DOHH2 (cell line): ENCODE measurements around the gene TOP2A.

Experiments
- H3F3A ChIP-seq: fragments of 200-600 bp; sonication (generic), shearing (Covaris generic); 2 replicates; pipeline ENCODE4 v1.6.0; 2016; ENCODE audit warnings: antibody characterized with exemption, mild to moderate bottlenecking; ENCODE audit not compliant: control insufficient read depth, insufficient read depth
- H3K27ac ChIP-seq: fragments of 200-600 bp; sonication (generic); 2 replicates; pipeline ENCODE4 v1.5.1; 2014; ENCODE audit warnings: low read depth, mild to moderate bottlenecking, low read length, moderate library complexity
- H3K27me3 ChIP-seq: fragments of 200-600 bp; sonication (generic); 2 replicates; pipeline ENCODE4 v1.6.1; 2014; ENCODE audit warnings: mild to moderate bottlenecking, low read length, mixed read lengths; ENCODE audit not compliant: control insufficient read depth
- H3K36me3 ChIP-seq: fragments of 200-600 bp; sonication (generic); 2 replicates; pipeline ENCODE4 v1.6.1; 2014; ENCODE audit warnings: mild to moderate bottlenecking, low read length, moderate library complexity, mixed read lengths; ENCODE audit not compliant: control insufficient read depth
- H3K4me1 ChIP-seq: fragments of 200-600 bp; sonication (generic); 2 replicates; pipeline ENCODE4 v1.6.1; 2014; ENCODE audit warnings: mild to moderate bottlenecking, low read length, mixed read lengths; ENCODE audit not compliant: control insufficient read depth
- H3K4me2 ChIP-seq: fragments of 200-600 bp; sonication (generic); 2 replicates; pipeline ENCODE4 v1.6.0; 2014; ENCODE audit warnings: mild to moderate bottlenecking, low read length, moderate library complexity
- H3K4me3 ChIP-seq: fragments of 200-600 bp; sonication (generic); 2 replicates; pipeline ENCODE4 v1.5.1; 2014; ENCODE audit warnings: mild to moderate bottlenecking, low read length, mixed read lengths
- H3K79me2 ChIP-seq: fragments of 200-600 bp; sonication (generic); 2 replicates; pipeline ENCODE4 v1.6.1; 2014; ENCODE audit warnings: mild to moderate bottlenecking, low read length, mixed read lengths; ENCODE audit not compliant: control insufficient read depth
- H3K9me2 ChIP-seq: fragments of 200-600 bp; sonication (generic); replicated peaks from 2 replicates; pipeline ENCODE4 v1.6.1; 2014; ENCODE audit warnings: mild to moderate bottlenecking, low read length, mixed read lengths; ENCODE audit not compliant: control insufficient read depth
- H3K9me3 ChIP-seq: fragments of 200-600 bp; sonication (generic); 2 replicates; pipeline ENCODE4 v1.6.1; 2014; ENCODE audit warnings: antibody characterized with exemption, low read length, mixed read lengths; ENCODE audit not compliant: control insufficient read depth, insufficient read depth
- H4K20me1 ChIP-seq: fragments of 200-600 bp; sonication (generic); 2 replicates; pipeline ENCODE4 v1.6.0; 2014; ENCODE audit warnings: low read depth, mild to moderate bottlenecking, antibody characterized with exemption, low read length, moderate library complexity; ENCODE audit not compliant: control insufficient read depth, insufficient read depth
- EZH2phosphoT487 ChIP-seq: fragments of 200-600 bp; sonication (generic); IDR thresholded peaks from 2 replicates; pipeline ENCODE4 v1.6.1; 2017; ENCODE audit warnings: borderline replicate concordance, mild to moderate bottlenecking, antibody characterized with exemption, low read length, moderate library complexity, mixed read lengths
- TF ChIP-seq, protein P1 (sequence below): fragments of 200-600 bp; sonication (generic); IDR thresholded peaks from one replicate; pipeline ENCODE4 v1.5.1; 2014; ENCODE audit warnings: antibody characterized with exemption, mild to moderate bottlenecking, low read depth, low read length; ENCODE audit not compliant: poor library complexity, severe bottlenecking

TOP2A gene

DNA sequence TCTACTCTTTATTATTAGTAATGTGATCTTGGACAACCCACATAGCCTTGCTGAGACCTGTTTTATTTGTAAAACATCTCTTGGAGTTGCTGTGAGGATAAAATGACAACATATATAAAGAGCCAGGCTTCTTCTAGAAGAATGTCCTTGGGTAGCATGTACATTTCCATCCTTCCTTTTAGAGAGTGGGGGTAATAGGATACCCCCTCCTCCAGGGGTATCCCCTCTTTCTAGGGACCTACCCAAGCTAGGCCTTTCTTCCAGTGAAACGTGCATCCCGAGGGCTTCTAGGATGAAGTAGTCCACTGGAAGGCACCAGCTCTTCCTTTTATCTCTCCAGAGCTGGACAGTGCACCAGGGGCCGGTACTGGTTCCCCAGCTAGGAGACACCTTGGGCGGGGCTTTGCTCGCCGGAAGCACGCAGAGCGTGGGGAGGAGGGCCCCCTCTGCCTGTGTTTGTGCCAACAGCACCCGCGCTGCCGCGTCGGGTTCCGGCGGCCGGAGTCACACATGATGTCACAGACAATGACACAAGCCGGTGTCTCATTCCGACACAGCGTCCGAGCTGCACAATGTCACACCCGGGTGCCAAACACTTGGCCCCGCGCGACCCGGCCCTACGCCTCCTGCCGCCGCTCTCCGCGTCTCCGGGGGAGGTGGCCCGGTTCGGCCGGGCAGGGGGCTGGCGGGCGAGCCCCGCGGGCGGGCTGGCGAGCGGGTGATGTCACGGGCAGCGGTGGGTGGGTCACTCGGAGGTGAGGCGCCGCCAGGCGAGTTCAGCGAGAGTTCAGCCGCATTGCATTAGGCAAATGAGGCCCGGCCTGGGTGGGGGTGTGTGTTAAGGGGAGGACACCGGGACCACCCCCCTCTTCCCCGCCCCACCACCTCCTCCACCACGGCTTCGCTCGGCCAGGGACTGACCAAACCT lies 76.6 kb downstream of the TOP2A start:
- H3K4me1 ChIP-seq, result peaks cover 87% of the 10 kb centered on the region
- no peaks in the 10 kb centered on the region for H3K9me3 ChIP-seq
- peaks cover 14% of the 10 kb centered on the region for H4K20me1 ChIP-seq
- H3K9me2 ChIP-seq, result no peaks in the 10 kb centered on the region
- TF ChIP-seq, protein P1, sequence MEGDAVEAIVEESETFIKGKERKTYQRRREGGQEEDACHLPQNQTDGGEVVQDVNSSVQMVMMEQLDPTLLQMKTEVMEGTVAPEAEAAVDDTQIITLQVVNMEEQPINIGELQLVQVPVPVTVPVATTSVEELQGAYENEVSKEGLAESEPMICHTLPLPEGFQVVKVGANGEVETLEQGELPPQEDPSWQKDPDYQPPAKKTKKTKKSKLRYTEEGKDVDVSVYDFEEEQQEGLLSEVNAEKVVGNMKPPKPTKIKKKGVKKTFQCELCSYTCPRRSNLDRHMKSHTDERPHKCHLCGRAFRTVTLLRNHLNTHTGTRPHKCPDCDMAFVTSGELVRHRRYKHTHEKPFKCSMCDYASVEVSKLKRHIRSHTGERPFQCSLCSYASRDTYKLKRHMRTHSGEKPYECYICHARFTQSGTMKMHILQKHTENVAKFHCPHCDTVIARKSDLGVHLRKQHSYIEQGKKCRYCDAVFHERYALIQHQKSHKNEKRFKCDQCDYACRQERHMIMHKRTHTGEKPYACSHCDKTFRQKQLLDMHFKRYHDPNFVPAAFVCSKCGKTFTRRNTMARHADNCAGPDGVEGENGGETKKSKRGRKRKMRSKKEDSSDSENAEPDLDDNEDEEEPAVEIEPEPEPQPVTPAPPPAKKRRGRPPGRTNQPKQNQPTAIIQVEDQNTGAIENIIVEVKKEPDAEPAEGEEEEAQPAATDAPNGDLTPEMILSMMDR, result peak; percentile 33
- no peak for TF ChIP-seq EZH2phosphoT487
- peaks cover 17% of the 10 kb centered on the region for H3F3A ChIP-seq
- peak overlapping the region; percentile 22; the same call in 1 of the 2 replicates for H3K27ac ChIP-seq
- H3K27me3 ChIP-seq, result peaks cover 11% of the 10 kb centered on the region
- peaks cover 5% of the 10 kb centered on the region for H3K79me2 ChIP-seq
- H3K4me3 ChIP-seq, result peak overlapping the region; percentile 81
- peak overlapping the region; percentile 99 for H3K4me2 ChIP-seq
- peaks cover 12% of the 10 kb centered on the region for H3K36me3 ChIP-seq

DNA sequence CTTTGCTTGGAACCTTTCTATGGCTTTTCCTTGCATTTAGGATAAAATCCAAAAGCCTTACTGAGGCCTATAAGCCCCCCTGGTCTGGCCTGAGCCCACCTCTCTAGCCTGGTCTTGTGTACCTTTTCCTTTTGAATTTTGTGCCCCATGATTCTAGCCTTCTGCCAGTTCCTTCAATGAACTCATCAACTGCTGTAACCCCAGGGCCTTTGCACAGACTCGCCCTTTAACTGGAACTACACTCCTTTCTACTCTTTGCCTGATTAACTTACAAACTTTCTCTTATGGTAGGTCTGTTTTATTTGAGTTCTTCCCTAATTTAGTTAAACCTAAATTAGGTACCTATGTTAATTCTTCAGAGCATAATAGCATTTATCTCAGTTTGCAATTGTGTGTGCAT lies 77.4 kb downstream of the TOP2A start:
- no peaks in the 10 kb centered on the region for H3K9me2 ChIP-seq
- H3K9me3 ChIP-seq, result no peaks in the 10 kb centered on the region
- TF ChIP-seq, protein P1, result no peak
- TF ChIP-seq EZH2phosphoT487, result no peak
- peak overlapping the region; percentile 81 for H3K4me3 ChIP-seq
- peaks cover 79% of the 10 kb centered on the region for H3K4me1 ChIP-seq
- peaks cover 12% of the 10 kb centered on the region for H3K36me3 ChIP-seq
- peak overlapping the region; percentile 22; the same call in 1 of the 2 replicates for H3K27ac ChIP-seq
- H3K27me3 ChIP-seq, result peaks cover 11% of the 10 kb centered on the region
- H3F3A ChIP-seq, result peaks cover 14% of the 10 kb centered on the region
- H3K4me2 ChIP-seq, result peak overlapping the region; percentile 99
- H4K20me1 ChIP-seq, result peaks cover 14% of the 10 kb centered on the region
- peaks cover 5% of the 10 kb centered on the region for H3K79me2 ChIP-seq

DNA sequence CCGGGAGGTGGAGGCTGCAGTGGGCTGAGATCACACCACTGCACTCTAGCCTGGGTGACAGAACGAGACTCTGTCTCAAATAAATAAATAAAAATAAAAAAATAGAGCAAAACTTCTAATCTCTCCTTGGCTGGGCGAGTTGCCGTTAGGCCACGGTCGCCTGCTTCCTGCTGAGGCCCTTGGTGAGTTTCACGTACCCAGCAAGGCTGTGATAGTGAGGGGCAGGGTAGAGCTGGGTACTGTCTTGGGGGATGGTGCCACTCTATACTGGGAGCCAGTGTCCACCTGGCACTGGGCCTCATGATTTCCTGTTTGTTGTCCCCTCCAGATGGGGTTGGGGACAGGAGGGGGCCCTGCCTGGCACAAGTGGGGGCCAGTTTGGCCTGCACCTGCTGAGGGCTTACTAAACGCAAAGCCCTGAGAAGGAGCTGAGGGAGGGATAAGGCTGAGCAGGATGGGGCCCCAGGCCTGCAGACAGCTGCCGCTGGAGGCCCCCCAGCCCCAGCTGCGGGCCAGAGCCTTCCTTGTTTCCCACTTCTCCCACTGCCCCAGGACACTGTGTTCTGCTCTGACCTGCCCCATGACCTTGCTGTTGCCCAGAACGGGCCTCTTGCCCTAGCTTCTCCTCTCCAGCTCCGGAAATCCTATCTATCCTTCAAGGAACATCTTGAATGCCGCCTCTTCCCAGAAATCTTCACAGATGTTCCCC lies 78.6 kb downstream of the TOP2A start:
- Histone ChIP-seq H3K4me1 (peaks cover 67% of the 10 kb centered on the region), H3K27me3 (peaks cover 11% of the 10 kb centered on the region)

More for the DNA sequence above, 78.6 kb downstream of the TOP2A start:
- H3K4me2 ChIP-seq, result peak overlapping the region; percentile 67
- H3K36me3 ChIP-seq, result peaks cover 12% of the 10 kb centered on the region
- H3F3A ChIP-seq, result peaks cover 14% of the 10 kb centered on the region
- peaks cover 14% of the 10 kb centered on the region for H4K20me1 ChIP-seq
- H3K4me3 ChIP-seq, result peak overlapping the region; percentile 43
- TF ChIP-seq, protein P1, result no peak
- TF ChIP-seq EZH2phosphoT487, result no peak
- H3K9me2 ChIP-seq, result no peaks in the 10 kb centered on the region
- no peaks in the 10 kb centered on the region for H3K9me3 ChIP-seq
- H3K79me2 ChIP-seq, result peaks cover 7% of the 10 kb centered on the region
- peak overlapping the region; percentile 51 for H3K27ac ChIP-seq
